Rectal smooth muscle tissue (tissue), 1 donor: Measurements from ENCODE around the gene MEF2A.

Source experiments
- H3K27ac ChIP-seq: one replicate; pipeline ENCODE4 v1.7.0; 2013; ENCODE audit warnings: low read depth, low read length, inconsistent platforms
- H3K27me3 ChIP-seq: one replicate; pipeline ENCODE4 v1.7.0; 2013; ENCODE audit warnings: low read length; ENCODE audit not compliant: control insufficient read depth, insufficient read depth
- H3K36me3 ChIP-seq: one replicate; pipeline ENCODE4 v1.7.0; 2013; ENCODE audit warnings: low read length; ENCODE audit not compliant: control insufficient read depth, insufficient read depth
- H3K4me1 ChIP-seq: one replicate; pipeline ENCODE4 v1.7.0; 2013; ENCODE audit warnings: low read length; ENCODE audit not compliant: control insufficient read depth, insufficient read depth
- H3K4me3 ChIP-seq: one replicate; pipeline ENCODE4 v1.7.0; 2013; ENCODE audit warnings: low read length
- H3K9ac ChIP-seq: one replicate; pipeline ENCODE4 v1.7.0; 2013; ENCODE audit warnings: low read length

The MEF2A gene

GRCh38 chr15:99704444-99704838 lies 138.7 kb downstream of the MEF2A start:
- H3K27me3 ChIP-seq, result no peaks in the 10 kb centered on the region
- H3K9ac ChIP-seq, result no peak overlapping the region
- peaks cover 21% of the 10 kb centered on the region for H3K4me1 ChIP-seq
- H3K36me3 ChIP-seq, result peaks cover 2% of the 10 kb centered on the region
- H3K27ac ChIP-seq, result peak overlapping the region; percentile 65
- H3K4me3 ChIP-seq, result no peak overlapping the region

DNA sequence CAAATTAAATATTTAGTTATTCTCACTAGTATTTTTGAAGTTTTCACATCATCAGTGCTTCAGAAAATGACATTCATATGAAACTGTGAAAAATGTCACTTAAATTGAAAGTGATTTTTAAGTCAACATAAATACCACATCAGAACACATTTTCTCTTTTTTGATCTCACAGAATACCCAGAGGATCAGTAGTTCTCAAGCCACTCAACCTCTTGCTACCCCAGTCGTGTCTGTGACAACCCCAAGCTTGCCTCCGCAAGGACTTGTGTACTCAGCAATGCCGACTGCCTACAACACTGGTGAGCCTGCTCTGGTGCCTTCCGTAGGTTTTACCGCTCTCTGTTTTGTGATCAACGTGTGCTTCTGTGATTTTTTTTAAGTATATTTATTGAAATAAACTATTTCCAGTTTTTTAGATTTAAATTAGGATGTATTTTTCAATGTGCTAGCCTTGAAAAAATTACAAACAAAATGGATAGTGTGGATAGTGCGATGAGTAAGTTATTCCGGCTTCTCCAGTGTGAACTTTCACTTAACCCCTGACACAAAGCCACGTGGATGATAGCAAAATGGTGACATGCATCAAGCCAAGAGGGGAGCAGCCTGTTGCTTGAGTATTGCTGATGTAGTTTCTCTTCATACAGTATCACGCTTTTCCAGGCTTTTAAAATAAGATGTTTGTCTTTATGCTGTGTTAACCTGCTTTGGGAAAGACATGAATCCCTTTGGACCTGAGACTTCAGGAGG lies 140.9 kb downstream of the MEF2A start:
- Histone ChIP-seq H3K36me3 (peaks cover 13% of the 10 kb centered on the region), H3K27ac (peak overlapping the region; percentile 51), H3K9ac (no peak overlapping the region), H3K4me1 (peaks cover 21% of the 10 kb centered on the region), H3K4me3 (no peak overlapping the region), H3K27me3 (no peaks in the 10 kb centered on the region)

- no peaks in the 10 kb centered on the region for H3K27me3 ChIP-seq
- H3K9ac ChIP-seq, result no peak overlapping the region
- H3K4me3 ChIP-seq, result no peak overlapping the region
- H3K27ac ChIP-seq, result peak overlapping the region; percentile 51
- peaks cover 19% of the 10 kb centered on the region for H3K36me3 ChIP-seq
- H3K4me1 ChIP-seq, result peaks cover 21% of the 10 kb centered on the region
These were observed 141.9 kb downstream of the MEF2A start for GRCh38 chr15:99707473-99708270.

- peaks cover 21% of the 10 kb centered on the region for H3K4me1 ChIP-seq
- H3K4me3 ChIP-seq, result no peak overlapping the region
- no peak overlapping the region for H3K9ac ChIP-seq
- peaks cover 23% of the 10 kb centered on the region for H3K36me3 ChIP-seq
- H3K27me3 ChIP-seq, result no peaks in the 10 kb centered on the region
- H3K27ac ChIP-seq, result no peak overlapping the region
These were observed 142.8 kb downstream of the MEF2A start for GRCh38 chr15:99708563-99708962.

GRCh38 chr15:99709243-99709986 lies 143.6 kb downstream of the MEF2A start:
- H3K27ac ChIP-seq, result peak overlapping the region; percentile 40
- H3K27me3 ChIP-seq, result no peaks in the 10 kb centered on the region
- H3K4me3 ChIP-seq, result no peak overlapping the region
- peaks cover 23% of the 10 kb centered on the region for H3K36me3 ChIP-seq
- peaks cover 17% of the 10 kb centered on the region for H3K4me1 ChIP-seq
- H3K9ac ChIP-seq, result no peak overlapping the region

- H3K27ac ChIP-seq, result peak overlapping the region; percentile 30
- peaks cover 18% of the 10 kb centered on the region for H3K4me1 ChIP-seq
- no peaks in the 10 kb centered on the region for H3K27me3 ChIP-seq
- peak overlapping the region; percentile 32 for H3K9ac ChIP-seq
- H3K4me3 ChIP-seq, result no peak overlapping the region
- peaks cover 27% of the 10 kb centered on the region for H3K36me3 ChIP-seq
These were observed 145.8 kb downstream of the MEF2A start for GRCh38 chr15:99711625-99712024.

DNA sequence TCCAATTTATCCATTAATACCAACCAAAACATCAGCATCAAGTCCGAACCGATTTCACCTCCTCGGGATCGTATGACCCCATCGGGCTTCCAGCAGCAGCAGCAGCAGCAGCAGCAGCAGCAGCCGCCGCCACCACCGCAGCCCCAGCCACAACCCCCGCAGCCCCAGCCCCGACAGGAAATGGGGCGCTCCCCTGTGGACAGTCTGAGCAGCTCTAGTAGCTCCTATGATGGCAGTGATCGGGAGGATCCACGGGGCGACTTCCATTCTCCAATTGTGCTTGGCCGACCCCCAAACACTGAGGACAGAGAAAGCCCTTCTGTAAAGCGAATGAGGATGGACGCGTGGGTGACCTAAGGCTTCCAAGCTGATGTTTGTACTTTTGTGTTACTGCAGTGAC lies 146.6 kb downstream of the MEF2A start:
- peaks cover 18% of the 10 kb centered on the region for H3K4me1 ChIP-seq
- H3K9ac ChIP-seq, result no peak overlapping the region
- no peaks in the 10 kb centered on the region for H3K27me3 ChIP-seq
- H3K36me3 ChIP-seq, result peaks cover 29% of the 10 kb centered on the region
- no peak overlapping the region for H3K4me3 ChIP-seq
- no peak overlapping the region for H3K27ac ChIP-seq

GRCh38 chr15:99716540-99717095 lies 150.8 kb downstream of the MEF2A start:
- H3K36me3 ChIP-seq, result peaks cover 16% of the 10 kb centered on the region
- H3K4me1 ChIP-seq, result peaks cover 7% of the 10 kb centered on the region
- H3K9ac ChIP-seq, result no peak overlapping the region
- no peaks in the 10 kb centered on the region for H3K27me3 ChIP-seq
- H3K4me3 ChIP-seq, result no peak overlapping the region
- no peak overlapping the region for H3K27ac ChIP-seq

DNA sequence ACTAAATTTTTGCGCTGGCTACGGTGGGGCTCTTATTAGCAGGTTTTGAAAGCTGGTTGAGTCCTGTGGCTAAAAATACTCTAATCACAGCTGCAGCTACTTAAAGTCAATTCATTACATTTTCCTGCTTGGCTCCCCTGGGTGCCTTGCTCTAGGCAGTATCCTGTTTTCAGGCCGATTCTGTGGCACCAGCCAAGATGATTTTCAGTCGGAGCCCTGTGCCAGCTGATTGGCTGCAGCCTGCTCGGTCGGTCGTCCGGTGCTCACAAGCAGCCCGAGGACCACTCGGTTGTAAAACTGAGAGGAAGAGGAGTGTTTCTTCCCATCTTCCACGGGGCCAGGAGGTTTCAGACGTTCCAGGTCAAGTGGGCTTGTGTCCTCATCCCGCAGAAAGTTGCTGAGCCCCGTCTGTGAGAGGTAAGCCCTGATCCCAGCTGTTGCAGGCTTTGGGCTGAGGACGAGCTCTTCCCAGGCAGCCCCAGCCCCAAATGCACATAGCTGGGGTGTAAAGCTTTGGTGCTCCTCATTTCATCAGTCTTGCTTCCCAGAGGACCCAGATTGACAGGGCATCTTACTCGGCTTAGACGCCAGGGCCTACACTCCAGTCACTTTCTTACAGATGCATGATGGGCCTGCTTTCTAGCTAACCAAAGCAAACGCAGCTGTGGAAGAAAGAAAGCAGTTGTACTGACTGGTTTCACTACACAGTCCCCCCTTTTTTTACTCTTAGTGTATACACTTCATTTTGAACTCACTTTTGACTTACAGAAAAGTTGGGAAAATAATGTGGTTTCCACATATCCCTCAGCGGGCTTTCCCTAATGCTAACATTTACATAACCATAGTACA lies 151.6 kb downstream of the MEF2A start:
- no peaks in the 10 kb centered on the region for H3K27me3 ChIP-seq
- peak overlapping the region; percentile 21 for H3K27ac ChIP-seq
- peaks cover 12% of the 10 kb centered on the region for H3K36me3 ChIP-seq
- no peak overlapping the region for H3K4me3 ChIP-seq
- H3K9ac ChIP-seq, result no peak overlapping the region
- peaks cover 7% of the 10 kb centered on the region for H3K4me1 ChIP-seq

GRCh38 chr15:99718421-99718820 lies 152.6 kb downstream of the MEF2A start:
- Histone ChIP-seq H3K27ac (no peak overlapping the region), H3K4me1 (peaks cover 7% of the 10 kb centered on the region), H3K27me3 (no peaks in the 10 kb centered on the region), H3K9ac (no peak overlapping the region), H3K36me3 (peaks cover 6% of the 10 kb centered on the region), H3K4me3 (no peak overlapping the region)

- Histone ChIP-seq H3K4me1 (peaks cover 7% of the 10 kb centered on the region), H3K27me3 (no peaks in the 10 kb centered on the region), H3K4me3 (no peak overlapping the region), H3K36me3 (peaks cover 6% of the 10 kb centered on the region), H3K27ac (no peak overlapping the region), H3K9ac (no peak overlapping the region)
These were observed 153.3 kb downstream of the MEF2A start for GRCh38 chr15:99719096-99719541.
